SH-SY5Y (cell line): ENCODE measurements around the gene TGIF1.

Experiments
- GATA2 ChIP-seq: IDR thresholded peaks from 2 replicates; pipeline ENCODE4 v1.6.1; 2011; ENCODE audit warnings: mild to moderate bottlenecking, low read depth, low read length
- GATA3 ChIP-seq: IDR thresholded peaks from 2 replicates; pipeline ENCODE4 v1.6.1; 2011; ENCODE audit warnings: low read depth, mild to moderate bottlenecking, low read length, moderate library complexity

DNA sequence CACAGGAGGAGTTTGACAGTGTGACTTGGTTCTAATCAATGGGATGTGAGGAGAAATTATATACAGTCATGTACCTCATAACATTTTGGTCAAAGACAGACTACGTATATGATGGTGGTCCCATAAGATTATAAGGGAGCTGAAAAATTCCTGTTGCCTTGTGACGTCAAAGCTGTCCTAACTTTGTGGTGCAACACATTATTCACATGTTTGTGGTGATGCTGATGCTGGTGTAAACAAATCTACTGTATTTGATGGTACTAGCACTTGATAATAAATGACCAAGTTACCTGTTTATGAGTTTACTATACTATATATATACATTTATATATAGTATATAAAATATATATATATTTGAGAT lies 29.1 kb upstream of the TGIF1 start:
- TF ChIP-seq GATA2 (no peak), GATA3 (no peak)
